Endothelial cell (in vitro differentiated cells): ENCODE results near the gene PLCB1. TPM values are rescaled to one million over a fixed set of nuclear protein-coding genes. Genes with fewer than 3 reads are reported as not detected.

Experiments used
- DNase-seq: peaks from one replicate; pipeline ENCODE4 v3.0.0; 2021; ENCODE audit warnings: low spot score
- H3K27ac Mint-ChIP-seq: one replicate; pipeline ENCODE4 v1.8.0; 2021; ENCODE audit warnings: mixed read lengths, inconsistent platforms; ENCODE audit not compliant: unreplicated experiment
- H3K27me3 Mint-ChIP-seq: one replicate; pipeline ENCODE4 v1.8.0; 2021; ENCODE audit warnings: mild to moderate bottlenecking, moderate library complexity, mixed read lengths, inconsistent platforms; ENCODE audit not compliant: unreplicated experiment
- H3K36me3 Mint-ChIP-seq: one replicate; pipeline ENCODE4 v1.8.0; 2021; ENCODE audit warnings: mild to moderate bottlenecking, low read depth, mixed read lengths, inconsistent platforms; ENCODE audit not compliant: unreplicated experiment
- H3K4me1 Mint-ChIP-seq: one replicate; pipeline ENCODE4 v1.8.0; 2021; ENCODE audit warnings: mild to moderate bottlenecking, mixed read lengths, inconsistent platforms; ENCODE audit not compliant: unreplicated experiment
- H3K4me3 Mint-ChIP-seq: one replicate; pipeline ENCODE4 v1.8.0; 2021; ENCODE audit warnings: mild to moderate bottlenecking, mixed read lengths, inconsistent platforms; ENCODE audit not compliant: unreplicated experiment
- H3K9me3 Mint-ChIP-seq: one replicate; pipeline ENCODE4 v1.8.0; 2021; ENCODE audit warnings: mixed read lengths, inconsistent platforms; ENCODE audit not compliant: unreplicated experiment
- total RNA-seq: library from RNA; stranded (reverse); fragmentation: NEBNext Ultra II Directional; extraction: Animal tissue kit (Norgen Biotek cat#: 25700); gene quantifications from one replicate; pipeline ENCODE4 v1.2.1, GENCODE V29; 2021; ENCODE audit not compliant: unreplicated experiment
- TF ChIP-seq, protein P1 (sequence below): fragments of 200-600 bp; sonication (generic); IDR thresholded peaks from one replicate; pipeline ENCODE4 v1.5.0; 2021; ENCODE audit warnings: antibody characterized with exemption; ENCODE audit not compliant: unreplicated experiment

The PLCB1 gene
- total RNA-seq, 1 donor from 2014 or later: 8.1 TPM

GRCh38 chr20:8144282-8145245 is 12.5 kb downstream of the PLCB1 start:
- Mint-ChIP-seq H3K4me1 (peaks cover 15% of the 10 kb centered on the region), H3K27ac (peak overlapping the region; percentile 77), H3K27me3 (peaks cover 1% of the 10 kb centered on the region), H3K36me3 (no peaks in the 10 kb centered on the region), H3K9me3 (no peaks in the 10 kb centered on the region), H3K4me3 (no peak overlapping the region)
- TF ChIP-seq, protein P1, sequence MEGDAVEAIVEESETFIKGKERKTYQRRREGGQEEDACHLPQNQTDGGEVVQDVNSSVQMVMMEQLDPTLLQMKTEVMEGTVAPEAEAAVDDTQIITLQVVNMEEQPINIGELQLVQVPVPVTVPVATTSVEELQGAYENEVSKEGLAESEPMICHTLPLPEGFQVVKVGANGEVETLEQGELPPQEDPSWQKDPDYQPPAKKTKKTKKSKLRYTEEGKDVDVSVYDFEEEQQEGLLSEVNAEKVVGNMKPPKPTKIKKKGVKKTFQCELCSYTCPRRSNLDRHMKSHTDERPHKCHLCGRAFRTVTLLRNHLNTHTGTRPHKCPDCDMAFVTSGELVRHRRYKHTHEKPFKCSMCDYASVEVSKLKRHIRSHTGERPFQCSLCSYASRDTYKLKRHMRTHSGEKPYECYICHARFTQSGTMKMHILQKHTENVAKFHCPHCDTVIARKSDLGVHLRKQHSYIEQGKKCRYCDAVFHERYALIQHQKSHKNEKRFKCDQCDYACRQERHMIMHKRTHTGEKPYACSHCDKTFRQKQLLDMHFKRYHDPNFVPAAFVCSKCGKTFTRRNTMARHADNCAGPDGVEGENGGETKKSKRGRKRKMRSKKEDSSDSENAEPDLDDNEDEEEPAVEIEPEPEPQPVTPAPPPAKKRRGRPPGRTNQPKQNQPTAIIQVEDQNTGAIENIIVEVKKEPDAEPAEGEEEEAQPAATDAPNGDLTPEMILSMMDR: no peak
- peak; percentile 5 for DNase-seq

- Mint-ChIP-seq H3K27ac (peak overlapping the region; percentile 77), H3K27me3 (peaks cover 1% of the 10 kb centered on the region)
These were observed 13.4 kb downstream of the PLCB1 start for GRCh38 chr20:8145246-8146168.

DNA sequence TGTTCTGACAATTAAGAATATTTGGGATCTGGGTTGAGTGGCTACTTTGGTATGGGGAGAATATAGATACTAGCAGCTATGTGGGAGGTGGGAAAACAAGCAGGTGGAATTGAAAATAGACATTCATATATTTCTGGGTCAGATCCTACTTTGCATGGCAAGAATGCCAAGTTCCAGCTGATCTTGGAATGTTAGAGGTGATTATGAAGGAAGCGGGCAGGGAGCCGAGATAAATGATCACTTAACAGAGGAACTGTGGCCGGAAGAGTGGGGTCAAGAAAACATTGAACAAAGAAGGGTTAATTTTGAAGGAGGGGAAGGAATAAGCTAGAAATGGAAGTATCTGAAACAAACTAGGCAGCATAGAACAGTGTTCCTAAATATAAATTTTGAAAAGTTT is 15.4 kb downstream of the PLCB1 start:
- DNase-seq: no peak
- Mint-ChIP-seq H3K27ac (no peak overlapping the region), H3K4me3 (no peak overlapping the region), H3K36me3 (no peaks in the 10 kb centered on the region), H3K9me3 (no peaks in the 10 kb centered on the region), H3K27me3 (peaks cover 1% of the 10 kb centered on the region), H3K4me1 (peaks cover 23% of the 10 kb centered on the region)
- TF ChIP-seq, protein P1: no peak

More at GRCh38 chr20:8145246-8146168, 13.4 kb downstream of the PLCB1 start:
- Mint-ChIP-seq H3K4me3 (no peak overlapping the region), H3K36me3 (no peaks in the 10 kb centered on the region), H3K4me1 (peaks cover 15% of the 10 kb centered on the region), H3K9me3 (no peaks in the 10 kb centered on the region)
- TF ChIP-seq, protein P1: no peak
- DNase-seq: no peak

- H3K36me3 Mint-ChIP-seq: no peaks in the 10 kb centered on the region
- no peaks in the 10 kb centered on the region for H3K9me3 Mint-ChIP-seq
- no peak overlapping the region for H3K27ac Mint-ChIP-seq
- H3K4me3 Mint-ChIP-seq: no peak overlapping the region
- TF ChIP-seq, protein P1: no peak
- H3K27me3 Mint-ChIP-seq: peaks cover 1% of the 10 kb centered on the region
- DNase-seq: no peak
- H3K4me1 Mint-ChIP-seq: peaks cover 24% of the 10 kb centered on the region
These were observed 16.4 kb downstream of the PLCB1 start for GRCh38 chr20:8148501-8148900.
